Activated CD8-positive, alpha-beta memory T cell treated with anti-CD3 and anti-CD28 coated beads for 4 hours (primary cell): ENCODE measurements around the gene ST6GALNAC1.
"Not testable (repeated sequence)": the region's sequence is repeated elsewhere in the genome, so short reads cannot be mapped to it uniquely, and the experiment has no call there.

Experiments
- DNase-seq, 2 donors: peaks; one replicate each; pipeline ENCODE4 v3.0.0-alpha.2; 2020; ENCODE audit warnings: low read depth in 2 of 2

ST6GALNAC1 gene

GRCh38 chr17:76612465-76612864 is 31.1 kb downstream of the ST6GALNAC1 start:
- DNase-seq, result no peak

GRCh38 chr17:76611758-76612157 is 31.8 kb downstream of the ST6GALNAC1 start:
- no peak for DNase-seq

- DNase-seq, result not testable (repeated sequence)
Observed at GRCh38 chr17:76611080-76611749, 32.3 kb downstream of the ST6GALNAC1 start.

- not testable (repeated sequence) for DNase-seq
Observed at GRCh38 chr17:76606685-76607084, 36.9 kb downstream of the ST6GALNAC1 start.

GRCh38 chr17:76601065-76601464 is 42.5 kb downstream of the ST6GALNAC1 start:
- no peak for DNase-seq

- DNase-seq, result no peak
Observed at GRCh38 chr17:76599694-76600460, 43.7 kb downstream of the ST6GALNAC1 start.

GRCh38 chr17:76598004-76598439 is 45.5 kb downstream of the ST6GALNAC1 start:
- DNase-seq, result no peak

GRCh38 chr17:76597156-76598003 is 46.2 kb downstream of the ST6GALNAC1 start:
- no peak for DNase-seq

GRCh38 chr17:76594690-76595089 is 48.9 kb downstream of the ST6GALNAC1 start:
- DNase-seq, result no peak

- no peak for DNase-seq
Observed at GRCh38 chr17:76593959-76594358, 49.6 kb downstream of the ST6GALNAC1 start.

- no peak for DNase-seq
Observed at GRCh38 chr17:76593384-76593826, 50.2 kb downstream of the ST6GALNAC1 start.

GRCh38 chr17:76588182-76588581 is 55.4 kb downstream of the ST6GALNAC1 start:
- DNase-seq, result no peak

- DNase-seq, result no peak
Observed at GRCh38 chr17:76586741-76587487, 56.6 kb downstream of the ST6GALNAC1 start.

- no peak for DNase-seq
Observed at GRCh38 chr17:76585649-76586593, 57.6 kb downstream of the ST6GALNAC1 start, which contains the start of gene ST6GALNAC2. TSS of gene ST6GALNAC2 (minus strand) at chr17:76585860. CDS start at chr17:76585808, 52 bp downstream.

- no peak for DNase-seq
Observed at GRCh38 chr17:76585033-76585648, 58.4 kb downstream of the ST6GALNAC1 start.

GRCh38 chr17:76584427-76585032 is 59.0 kb downstream of the ST6GALNAC1 start:
- DNase-seq, result no peak

- no peak for DNase-seq
Observed at GRCh38 chr17:76582660-76583059, 60.9 kb downstream of the ST6GALNAC1 start.

GRCh38 chr17:76581515-76581914 is 62.0 kb downstream of the ST6GALNAC1 start:
- no peak for DNase-seq

GRCh38 chr17:76579281-76579680 is 64.3 kb downstream of the ST6GALNAC1 start:
- no peak for DNase-seq
